ENCODE data around the gene CD7. TPM values are rescaled to one million over a fixed set of nuclear protein-coding genes. Genes with fewer than 3 reads are reported as not detected.
A peak's percentile ranks its signal among the peaks of the same experiment; 100 is the strongest.

The CD7 gene
- total RNA-seq, 1 donor from 2014 or later = 1.0 TPM

GRCh38 chr17:82358465-82359350 lies 41.3 kb upstream of the CD7 start, which contains the start of gene TEX19:
Gene TEX19, plus strand, starts transcription at chr17:82359247. Its CDS starts 2,904 bp downstream, at chr17:82362151.
- H3K27ac Mint-ChIP-seq (ENCODE audit: unreplicated experiment) = no peak within 1 kb of the TSS
- DNase-seq (ENCODE audit: extremely low spot score, unreplicated experiment) = no peak
- H3K27me3 Mint-ChIP-seq (ENCODE audit: unreplicated experiment) = peaks cover 19% of the 10 kb centered on the region
- TF ChIP-seq CTCF (IDR thresholded peaks at IDR 0.05) = peak; percentile 14
- no peaks in the 10 kb centered on the region for H3K36me3 Mint-ChIP-seq (ENCODE audit: unreplicated experiment)
- no peak within 1 kb of the TSS for H3K4me3 Mint-ChIP-seq (ENCODE audit: unreplicated experiment)
- H3K9me3 Mint-ChIP-seq (ENCODE audit: unreplicated experiment) = no peaks in the 10 kb centered on the region
- peaks cover 4% of the 10 kb centered on the region for H3K4me1 Mint-ChIP-seq (ENCODE audit: unreplicated experiment)

GRCh38 chr17:82357394-82357793 lies 40.0 kb upstream of the CD7 start:
- H3K4me1 Mint-ChIP-seq (ENCODE audit: unreplicated experiment) = peaks cover 4% of the 10 kb centered on the region
- no peaks in the 10 kb centered on the region for H3K9me3 Mint-ChIP-seq (ENCODE audit: unreplicated experiment)
- no peak for TF ChIP-seq CTCF (IDR thresholded peaks at IDR 0.05)
- H3K36me3 Mint-ChIP-seq (ENCODE audit: unreplicated experiment) = no peaks in the 10 kb centered on the region
- H3K27ac Mint-ChIP-seq (ENCODE audit: unreplicated experiment) = no peak overlapping the region
- peaks cover 19% of the 10 kb centered on the region for H3K27me3 Mint-ChIP-seq (ENCODE audit: unreplicated experiment)
- H3K4me3 Mint-ChIP-seq (ENCODE audit: unreplicated experiment) = no peak overlapping the region
- no peak for DNase-seq (ENCODE audit: extremely low spot score, unreplicated experiment)

- DNase-seq (ENCODE audit: extremely low spot score, unreplicated experiment) = no peak
- Mint-ChIP-seq H3K4me3 (ENCODE audit: unreplicated experiment) (no peak overlapping the region), H3K27ac (ENCODE audit: unreplicated experiment) (no peak overlapping the region), H3K9me3 (ENCODE audit: unreplicated experiment) (no peaks in the 10 kb centered on the region), H3K36me3 (ENCODE audit: unreplicated experiment) (no peaks in the 10 kb centered on the region), H3K27me3 (ENCODE audit: unreplicated experiment) (peaks cover 18% of the 10 kb centered on the region), H3K4me1 (ENCODE audit: unreplicated experiment) (peaks cover 4% of the 10 kb centered on the region)
- TF ChIP-seq CTCF (IDR thresholded peaks at IDR 0.05) = no peak
These were observed 39.5 kb upstream of the CD7 start for GRCh38 chr17:82356845-82357355.

GRCh38 chr17:82355770-82356427 lies 38.5 kb upstream of the CD7 start:
- Mint-ChIP-seq H3K36me3 (ENCODE audit: unreplicated experiment) (no peaks in the 10 kb centered on the region), H3K27me3 (ENCODE audit: unreplicated experiment) (peaks cover 15% of the 10 kb centered on the region)
- DNase-seq (ENCODE audit: extremely low spot score, unreplicated experiment) = no peak

More at GRCh38 chr17:82355770-82356427, 38.5 kb upstream of the CD7 start:
- no peak overlapping the region for H3K27ac Mint-ChIP-seq (ENCODE audit: unreplicated experiment)
- TF ChIP-seq CTCF (IDR thresholded peaks at IDR 0.05) = no peak
- peaks cover 4% of the 10 kb centered on the region for H3K4me1 Mint-ChIP-seq (ENCODE audit: unreplicated experiment)
- no peaks in the 10 kb centered on the region for H3K9me3 Mint-ChIP-seq (ENCODE audit: unreplicated experiment)
- no peak overlapping the region for H3K4me3 Mint-ChIP-seq (ENCODE audit: unreplicated experiment)
